Activated T-helper 17 cell treated with anti-CD3 and anti-CD28 coated beads, Interleukin-2, amount 50 U/mL, for 72 hours (primary cell): ENCODE data around the gene TMEM63A. TPM values are rescaled to one million over a fixed set of nuclear protein-coding genes. Genes with fewer than 3 reads are reported as not detected.
"Not testable (repeated sequence)": the region's sequence is repeated elsewhere in the genome, so short reads cannot be mapped to it uniquely, and the experiment has no call there.

ENCODE experiments used
- ATAC-seq: fragments of 150-1000 bp; cut with Tn5 transposase; replicated peaks from 2 replicates; pipeline ENCODE4 v1.10.0; 2021; ENCODE audit warnings: mild to moderate bottlenecking, moderate library complexity
- H3K27ac Mint-ChIP-seq: one replicate; pipeline ENCODE4 v1.8.0; 2022; ENCODE audit warnings: mixed read lengths
- H3K27me3 Mint-ChIP-seq: one replicate; pipeline ENCODE4 v1.8.0; 2022; ENCODE audit warnings: mixed read lengths
- H3K36me3 Mint-ChIP-seq: one replicate; pipeline ENCODE4 v1.8.0; 2022; ENCODE audit warnings: low read depth, mild to moderate bottlenecking, mixed read lengths
- H3K4me1 Mint-ChIP-seq: one replicate; pipeline ENCODE4 v1.8.0; 2022; ENCODE audit warnings: mixed read lengths
- H3K4me3 Mint-ChIP-seq: one replicate; pipeline ENCODE4 v1.8.0; 2022; ENCODE audit warnings: mild to moderate bottlenecking, mixed read lengths
- H3K9me3 Mint-ChIP-seq: one replicate; pipeline ENCODE4 v1.8.0; 2022; ENCODE audit warnings: mixed read lengths
- total RNA-seq, 2 donors: library from RNA; stranded (reverse); gene quantifications; one replicate each; pipeline ENCODE4 v1.2.3, GENCODE V29; 2022

The TMEM63A gene
- total RNA-seq, 2 donors from 2014 or later = 74.9 to 242 TPM

DNA sequence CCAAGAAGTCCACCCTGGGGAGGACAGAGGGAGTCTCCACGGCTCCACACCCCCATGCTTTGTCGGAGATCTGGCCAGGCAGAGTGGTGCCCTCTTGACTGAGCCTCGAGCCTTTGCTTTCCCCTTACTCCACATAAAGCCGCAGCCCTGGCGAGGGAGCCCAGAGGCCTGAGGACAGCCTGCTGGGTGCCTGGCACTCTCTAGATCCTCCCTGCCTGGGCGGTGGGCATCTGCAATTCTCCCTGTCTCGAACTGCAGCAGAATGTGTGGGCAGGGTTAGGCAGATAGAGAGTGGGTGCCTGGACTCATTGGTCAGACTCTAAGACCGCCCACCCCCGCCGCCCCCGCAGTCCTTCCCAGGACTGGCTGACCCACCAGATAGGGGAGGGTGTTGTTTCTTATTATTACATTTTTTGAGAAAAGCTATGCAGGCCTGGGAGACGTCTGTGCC lies 58.3 kb downstream of the TMEM63A start:
- Mint-ChIP-seq H3K27ac (no peak overlapping the region), H3K4me3 (no peak overlapping the region), H3K9me3 (no peaks in the 10 kb centered on the region), H3K36me3 (no peaks in the 10 kb centered on the region), H3K4me1 (peaks cover 4% of the 10 kb centered on the region), H3K27me3 (no peaks in the 10 kb centered on the region)
- no peak for ATAC-seq

DNA sequence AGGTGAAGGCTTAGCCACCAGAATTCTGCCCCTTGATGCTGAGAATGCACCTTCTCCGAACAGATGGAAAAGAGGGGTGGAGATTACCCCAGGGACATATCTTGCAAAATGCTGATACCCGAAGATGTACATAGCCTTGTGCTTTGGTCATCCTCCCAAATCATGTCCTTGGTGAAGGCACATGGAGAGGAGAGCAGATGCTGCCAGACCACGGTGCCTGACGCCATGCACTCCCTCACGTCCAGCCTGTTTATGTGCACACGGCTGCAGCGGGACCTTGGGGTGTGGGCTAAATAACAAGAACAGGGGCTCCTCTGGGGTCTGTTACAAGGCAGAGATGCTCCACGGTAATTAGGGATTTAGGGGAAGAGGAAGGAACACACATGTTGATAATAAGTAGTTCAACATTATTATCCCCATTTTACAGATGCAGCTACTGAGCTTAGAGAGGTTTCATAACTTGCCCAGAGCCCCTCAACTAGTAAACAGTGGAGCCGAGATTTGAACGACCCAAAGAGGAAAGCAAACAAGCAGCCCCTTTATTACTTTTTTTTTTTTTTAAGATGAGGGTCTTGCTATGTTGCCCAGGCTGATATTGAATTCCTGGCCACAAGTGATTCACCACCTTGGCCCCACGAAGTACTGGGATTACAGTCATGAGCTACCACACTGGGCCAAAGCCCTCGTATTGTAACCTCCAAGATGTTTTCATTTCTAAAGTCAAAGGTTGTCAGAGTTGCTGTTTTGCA lies 59.4 kb downstream of the TMEM63A start:
- H3K27me3 Mint-ChIP-seq = no peaks in the 10 kb centered on the region
- H3K9me3 Mint-ChIP-seq = no peaks in the 10 kb centered on the region
- no peaks in the 10 kb centered on the region for H3K36me3 Mint-ChIP-seq
- no peak for ATAC-seq
- no peak overlapping the region for H3K27ac Mint-ChIP-seq
- H3K4me3 Mint-ChIP-seq = no peak overlapping the region
- peaks cover 4% of the 10 kb centered on the region for H3K4me1 Mint-ChIP-seq

- no peak for ATAC-seq
- Mint-ChIP-seq H3K4me3 (no peak overlapping the region), H3K9me3 (no peaks in the 10 kb centered on the region), H3K4me1 (no peaks in the 10 kb centered on the region), H3K27ac (no peak overlapping the region), H3K36me3 (no peaks in the 10 kb centered on the region), H3K27me3 (no peaks in the 10 kb centered on the region)
Measured at GRCh38 chr1:225820522-225821120, 61.6 kb downstream of the TMEM63A start.

DNA sequence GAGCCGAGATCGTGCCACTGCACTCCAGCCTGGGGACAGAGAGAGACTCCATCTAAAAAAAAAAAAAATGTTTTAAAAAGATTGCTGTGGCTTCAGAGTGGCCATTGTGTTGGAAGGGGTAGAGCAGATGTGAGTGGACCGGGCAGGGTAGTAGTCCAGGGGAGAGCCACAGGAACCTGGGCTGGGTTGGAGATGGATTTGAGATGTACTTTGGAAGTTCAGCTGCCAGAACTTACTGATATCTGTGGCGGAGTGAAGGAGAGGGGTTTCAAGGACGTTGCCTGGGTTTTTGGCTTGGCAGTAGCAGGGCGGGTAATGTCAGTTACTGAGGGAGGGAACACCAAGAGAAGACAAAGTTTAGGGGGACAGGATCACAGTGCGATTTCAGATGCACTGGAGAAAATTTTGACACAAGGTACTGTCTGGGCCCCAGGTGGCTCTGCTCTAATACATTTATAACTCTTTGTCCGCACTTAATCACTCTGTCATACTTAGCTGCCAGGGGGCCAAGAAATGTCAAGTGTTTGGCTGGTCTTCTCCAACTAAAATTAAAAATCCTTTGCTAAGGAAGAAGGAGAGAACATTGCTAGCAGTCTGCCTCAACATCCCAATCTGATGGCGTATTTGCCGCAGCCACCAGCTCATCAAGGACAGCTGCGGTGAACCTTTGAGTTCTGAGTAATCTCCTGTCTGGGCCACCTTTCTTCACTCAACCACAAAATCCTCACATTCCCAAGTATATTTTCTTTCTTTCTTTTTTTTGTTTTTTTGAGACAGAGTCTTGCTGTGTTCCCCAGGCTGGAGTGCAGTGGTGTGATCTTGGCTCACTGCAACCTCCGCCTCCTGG lies 62.6 kb downstream of the TMEM63A start:
- Mint-ChIP-seq H3K36me3 (no peaks in the 10 kb centered on the region), H3K27me3 (no peaks in the 10 kb centered on the region), H3K4me1 (no peaks in the 10 kb centered on the region), H3K27ac (no peak overlapping the region), H3K9me3 (no peaks in the 10 kb centered on the region), H3K4me3 (no peak overlapping the region)
- ATAC-seq = no peak

DNA sequence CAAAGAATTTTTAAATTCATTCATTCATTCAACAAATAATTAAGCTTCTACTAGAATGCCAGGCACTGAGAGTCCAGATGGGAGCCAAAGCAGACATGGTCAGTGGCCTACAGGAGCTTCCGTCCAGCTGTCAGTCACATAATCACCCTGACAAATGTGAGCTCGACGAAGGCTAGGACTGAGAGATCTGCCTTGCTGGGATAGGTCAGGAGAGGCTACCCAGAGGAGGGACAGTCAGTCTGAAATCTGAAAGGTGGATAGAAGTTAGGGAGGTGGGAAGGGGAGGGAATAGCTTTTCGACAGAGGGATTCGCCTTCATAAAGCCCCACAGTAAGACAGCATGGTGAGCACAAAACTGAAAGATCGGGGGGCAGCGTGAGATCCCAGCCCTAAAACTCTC lies 64.0 kb downstream of the TMEM63A start:
- no peak overlapping the region for H3K27ac Mint-ChIP-seq
- H3K27me3 Mint-ChIP-seq = no peaks in the 10 kb centered on the region

GRCh38 chr1:225817611-225818061 lies 64.5 kb downstream of the TMEM63A start:
- Mint-ChIP-seq H3K4me3 (no peak overlapping the region), H3K4me1 (no peaks in the 10 kb centered on the region), H3K9me3 (no peaks in the 10 kb centered on the region), H3K27me3 (no peaks in the 10 kb centered on the region), H3K36me3 (no peaks in the 10 kb centered on the region), H3K27ac (no peak overlapping the region)
- ATAC-seq = no peak

More for the DNA sequence above, 64.0 kb downstream of the TMEM63A start:
- Mint-ChIP-seq H3K36me3 (no peaks in the 10 kb centered on the region), H3K9me3 (no peaks in the 10 kb centered on the region), H3K4me1 (no peaks in the 10 kb centered on the region), H3K4me3 (no peak overlapping the region)
- ATAC-seq = no peak

DNA sequence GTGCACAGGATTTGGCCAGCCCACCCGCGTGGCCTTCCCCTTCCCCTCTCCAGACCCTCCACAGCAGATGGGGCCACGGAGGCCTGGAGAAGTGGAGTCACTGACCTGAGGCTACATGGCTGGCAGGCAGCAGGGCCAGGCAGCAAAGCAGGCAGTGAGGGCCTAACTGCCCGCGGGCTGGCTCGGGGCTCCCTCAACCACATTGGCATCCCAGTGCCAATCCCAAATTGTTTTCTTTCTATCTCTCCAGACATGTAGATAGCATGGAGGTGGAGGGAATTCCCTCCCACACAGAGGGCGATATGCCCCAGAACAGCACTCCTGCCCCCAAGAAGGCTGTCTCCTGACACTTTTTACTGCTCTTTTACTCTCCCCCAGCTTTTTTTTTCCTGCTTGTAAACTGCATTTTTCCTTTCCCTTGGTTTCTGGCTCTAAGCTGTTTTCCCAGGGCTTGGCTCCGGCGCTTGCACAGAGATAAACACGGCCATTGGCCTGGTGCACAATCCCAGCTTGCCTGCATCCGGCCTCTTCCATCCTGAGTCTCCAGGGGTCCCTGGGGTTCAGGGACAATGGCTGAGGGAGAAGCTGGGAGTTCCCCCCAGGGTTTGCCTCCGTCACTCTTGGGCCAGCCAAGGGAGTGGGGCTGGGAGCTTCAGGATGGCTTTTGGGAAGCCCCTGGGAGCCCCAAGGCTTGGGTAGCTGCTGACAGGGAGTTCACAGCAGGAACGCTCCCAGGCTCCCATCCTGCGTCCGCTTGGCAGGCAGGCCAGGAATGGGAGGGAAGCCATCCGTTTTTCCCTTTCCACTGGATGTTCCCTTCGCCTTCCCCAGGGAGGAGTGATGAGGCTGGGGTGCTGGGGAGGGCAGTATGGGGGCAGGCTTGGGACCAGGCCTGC lies 65.3 kb downstream of the TMEM63A start:
- Mint-ChIP-seq H3K36me3 (no peaks in the 10 kb centered on the region), H3K27me3 (no peaks in the 10 kb centered on the region), H3K27ac (no peak overlapping the region), H3K9me3 (no peaks in the 10 kb centered on the region), H3K4me3 (no peak overlapping the region), H3K4me1 (no peaks in the 10 kb centered on the region)
- ATAC-seq = no peak

DNA sequence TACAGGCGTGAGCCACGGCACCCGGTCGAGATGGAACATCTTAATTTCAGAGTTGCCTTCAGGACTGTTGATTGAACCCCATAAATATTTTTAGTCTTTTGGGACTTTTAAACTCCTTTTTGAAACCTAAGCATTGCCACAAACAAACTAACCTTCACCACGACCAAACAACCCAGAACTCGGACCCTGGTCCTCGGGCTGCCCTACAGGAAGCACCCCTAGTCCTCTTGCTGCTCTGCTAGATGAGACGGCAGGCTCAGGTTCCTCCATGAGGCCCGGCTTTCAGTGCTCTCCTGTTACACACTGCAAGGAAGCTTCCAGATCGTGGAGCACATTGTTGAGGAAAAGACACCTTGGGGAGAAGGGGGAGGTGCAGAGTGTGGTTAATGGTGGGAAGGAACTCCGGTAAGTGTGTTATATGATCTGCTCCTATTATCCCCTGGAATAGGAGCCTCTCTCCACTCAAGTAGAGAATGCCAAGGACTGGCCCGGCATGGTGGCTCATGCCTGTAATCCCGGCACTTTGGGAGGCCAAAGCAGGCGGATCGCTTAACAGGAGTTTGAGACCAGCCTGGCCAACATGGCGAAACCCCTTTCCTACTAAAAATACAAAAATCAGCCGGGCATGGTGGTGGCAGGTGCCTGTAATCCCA lies 66.5 kb downstream of the TMEM63A start:
- no peak for ATAC-seq
- Mint-ChIP-seq H3K27ac (no peak overlapping the region), H3K4me1 (no peaks in the 10 kb centered on the region), H3K4me3 (no peak overlapping the region), H3K36me3 (no peaks in the 10 kb centered on the region), H3K9me3 (no peaks in the 10 kb centered on the region), H3K27me3 (no peaks in the 10 kb centered on the region)

GRCh38 chr1:225815090-225815489 lies 67.1 kb downstream of the TMEM63A start:
- H3K27ac Mint-ChIP-seq, H3K36me3 Mint-ChIP-seq, H3K4me1 Mint-ChIP-seq, H3K27me3 Mint-ChIP-seq, ATAC-seq, H3K9me3 Mint-ChIP-seq, H3K4me3 Mint-ChIP-seq: not testable (repeated sequence)

DNA sequence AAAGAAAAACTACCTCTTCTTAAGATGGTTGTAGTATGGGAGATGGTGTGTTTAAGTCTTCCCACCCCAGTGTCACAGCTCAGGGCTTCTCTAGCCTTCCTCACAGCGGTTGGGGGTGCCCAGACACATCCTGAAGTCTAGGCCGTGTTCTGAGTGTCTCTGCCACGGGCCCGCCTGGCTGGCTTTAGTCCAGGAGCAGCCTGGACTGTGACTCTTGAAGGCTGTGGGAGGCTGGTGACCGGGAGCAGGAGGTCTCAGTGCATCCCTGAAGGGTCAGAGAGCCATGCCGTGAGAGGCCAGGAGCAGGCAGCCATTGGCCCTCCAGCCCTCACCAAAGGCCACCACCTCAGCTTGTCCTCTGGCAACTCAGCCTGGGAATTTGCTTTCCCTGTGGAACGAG lies 67.8 kb downstream of the TMEM63A start:
- H3K27me3 Mint-ChIP-seq = no peaks in the 10 kb centered on the region

DNA sequence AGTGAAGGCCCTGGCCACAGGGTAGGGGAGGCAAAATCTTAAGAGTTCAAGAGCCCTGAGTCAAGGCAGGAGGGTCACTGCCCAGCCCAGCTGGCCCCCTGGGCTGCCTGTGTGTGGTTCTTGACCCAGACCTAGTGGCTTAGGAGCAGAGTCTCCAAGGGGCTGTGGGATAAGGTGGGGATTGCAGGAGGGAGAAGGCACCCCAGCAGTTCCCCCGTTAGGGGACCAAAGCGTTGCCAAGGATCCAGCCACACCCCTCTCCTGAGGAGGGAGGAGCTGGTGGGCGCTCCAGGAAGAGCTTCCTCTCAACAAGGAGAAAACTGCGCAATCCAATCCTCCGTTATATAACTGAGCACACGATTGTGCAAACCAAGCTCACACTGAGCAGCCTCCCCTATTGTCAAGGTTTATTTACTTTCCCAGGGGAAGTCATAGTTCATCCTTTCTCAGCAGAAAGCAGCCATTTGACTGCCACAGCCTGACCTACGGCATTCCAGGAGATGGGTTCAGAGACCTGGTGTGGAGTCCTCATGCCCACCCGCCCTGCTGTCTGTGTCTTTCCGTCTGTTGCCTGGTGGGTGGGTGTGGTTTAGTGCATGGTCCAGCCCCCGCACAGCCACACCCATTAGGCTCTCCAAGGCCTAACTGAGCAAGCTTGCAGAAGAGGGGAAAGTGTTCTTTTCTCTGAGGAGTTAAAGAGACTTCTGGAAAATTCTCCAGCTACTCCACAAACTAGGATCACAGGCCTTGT lies 68.8 kb downstream of the TMEM63A start:
- Mint-ChIP-seq H3K27me3 (no peaks in the 10 kb centered on the region), H3K27ac (no peak overlapping the region), H3K9me3 (no peaks in the 10 kb centered on the region), H3K4me1 (no peaks in the 10 kb centered on the region), H3K4me3 (no peak overlapping the region), H3K36me3 (no peaks in the 10 kb centered on the region)
- no peak for ATAC-seq

More for the DNA sequence above, 67.8 kb downstream of the TMEM63A start:
- Mint-ChIP-seq H3K4me3 (no peak overlapping the region), H3K9me3 (no peaks in the 10 kb centered on the region), H3K27ac (no peak overlapping the region), H3K4me1 (no peaks in the 10 kb centered on the region), H3K36me3 (no peaks in the 10 kb centered on the region)
- no peak for ATAC-seq

GRCh38 chr1:225812488-225813213 lies 69.5 kb downstream of the TMEM63A start:
- ATAC-seq = no peak
- Mint-ChIP-seq H3K4me1 (no peaks in the 10 kb centered on the region), H3K4me3 (no peak overlapping the region), H3K27ac (no peak overlapping the region), H3K9me3 (no peaks in the 10 kb centered on the region), H3K36me3 (no peaks in the 10 kb centered on the region), H3K27me3 (no peaks in the 10 kb centered on the region)
